ENCODE data around the gene RAPH1. TPM values are rescaled to one million over a fixed set of nuclear protein-coding genes. Genes with fewer than 3 reads are reported as not detected.
A peak's percentile ranks its signal among the peaks of the same experiment; 100 is the strongest.

RAPH1 gene
- total and polyA plus RNA-seq, 12 donors, result 3.1 to 20.6 (median 15.9) TPM

GRCh38 chr2:203361922-203362321 is 173.2 kb downstream of the RAPH1 start:
- H3K27ac ChIP-seq, result peak overlapping the region in 5 of 10 donors; percentile 20 to 53 (median 34)
- no peak for DNase-seq
- intact Hi-C loops (cut with DNase I), result no loop called here
- H3K4me3 ChIP-seq, result no peak overlapping the region
- H3K4me1 ChIP-seq, result peaks cover 0 to 34% (median 24%) of the 10 kb centered on the region in 9 donors
- H3K27me3 ChIP-seq, result no peaks in the 10 kb centered on the region
- peaks cover 0 to 8% (median 0%) of the 10 kb centered on the region in 9 donors for H3K36me3 ChIP-seq
- peak in 3 of 8 donors; percentile 36 to 67 (median 50) for ATAC-seq
- H3K9me3 ChIP-seq, result no peaks in the 10 kb centered on the region
- no peak for TF ChIP-seq CTCF (IDR thresholded peaks at IDR 0.05)

- intact Hi-C loops (cut with DNase I), result no loop called here
- no peak for DNase-seq
- H3K9me3 ChIP-seq, result no peaks in the 10 kb centered on the region
- TF ChIP-seq CTCF (IDR thresholded peaks at IDR 0.05), result no peak
- WGBS, 2 donors, result 55 to 63% methylated on average over 2 of the region's 2 CpGs
- no peaks in the 10 kb centered on the region for H3K27me3 ChIP-seq
- peak overlapping the region in 6 of 10 donors; percentile 20 to 53 (median 38) for H3K27ac ChIP-seq
- H3K36me3 ChIP-seq, result peaks cover 0 to 5% (median 0%) of the 10 kb centered on the region in 9 donors
- H3K4me3 ChIP-seq, result no peak overlapping the region
- peaks cover 0 to 34% (median 24%) of the 10 kb centered on the region in 9 donors for H3K4me1 ChIP-seq
- ATAC-seq, result peak in 1 of 8 donors; percentile 14
Observed at GRCh38 chr2:203361495-203361894, 173.6 kb downstream of the RAPH1 start.

GRCh38 chr2:203360833-203361430 is 174.2 kb downstream of the RAPH1 start:
- TF ChIP-seq CTCF (IDR thresholded peaks at IDR 0.05), result no peak
- Histone ChIP-seq H3K27ac (peak overlapping the region in 6 of 10 donors; percentile 19 to 48 (median 26)), H3K27me3 (no peaks in the 10 kb centered on the region), H3K4me1 (peaks cover 0 to 34% (median 24%) of the 10 kb centered on the region in 9 donors), H3K36me3 (peaks cover 0 to 5% (median 0%) of the 10 kb centered on the region in 9 donors), H3K4me3 (no peak overlapping the region), H3K9me3 (no peaks in the 10 kb centered on the region)
- ATAC-seq (peak in 7 of 8 donors; percentile 45 to 89 (median 73)), DNase-seq (peak in 1 of 2 donors; percentile 20)
- intact Hi-C loops (cut with DNase I), result no loop called here
- 52 to 74% methylated on average over 3 of the region's 3 CpGs for WGBS, 2 donors

GRCh38 chr2:203359450-203359849 is 175.7 kb downstream of the RAPH1 start:
- Histone ChIP-seq H3K27me3 (no peaks in the 10 kb centered on the region), H3K27ac (no peak overlapping the region), H3K4me1 (peaks cover 0 to 44% (median 25%) of the 10 kb centered on the region in 9 donors), H3K9me3 (no peaks in the 10 kb centered on the region), H3K36me3 (peaks cover 0 to 8% (median 0%) of the 10 kb centered on the region in 9 donors), H3K4me3 (no peak overlapping the region)
- ATAC-seq, result no peak
- intact Hi-C loops (cut with DNase I), result no loop called here
- WGBS, 2 donors, result 96% methylated on average over 1 of the region's 1 CpG
- TF ChIP-seq CTCF (IDR thresholded peaks at IDR 0.05), result no peak
- no peak for DNase-seq

Measured in heart right ventricle (tissue), 16 donors.